HepG2 (cell line): ENCODE data around the gene RB1. TPM values are rescaled to one million over a fixed set of nuclear protein-coding genes. Genes with fewer than 3 reads are reported as not detected.

Experiments used
- ATAC-seq: fragments of 200-7000 bp; cut with Tn5 transposase; 3 replicates; pipeline ENCODE4 v1.9.1; 2020; ENCODE audit warnings: mild to moderate bottlenecking, moderate library complexity
- BruUV-seq: library from RNA; stranded (reverse); fragments of 400-500 nt; replicated peaks from 2 replicates; lab custom pipeline; 2021; lab: Mats Ljungman, UMichigan
- CTCF ChIA-PET: fragments of 300-600 bp; formaldehyde crosslinking; extraction: SDS; loops from one replicate; lab custom pipeline; 2021; ENCODE audit warnings: low total read pairs, inconsistent platforms, low intra/inter-chr PET ratio; lab: Yijun Ruan, JAX
- POLR2A ChIA-PET: fragments of 350-600 bp; sonication (Branson Sonifier 250); formaldehyde crosslinking; loops from one replicate; lab custom pipeline; 2020; ENCODE audit warnings: antibody characterized with exemption, inconsistent platforms; lab: Yijun Ruan, JAX
- DNase-seq: peaks from one replicate; pipeline ENCODE4 v3.0.0-alpha.2; 2015; ENCODE audit warnings: low spot score
- FAIRE-seq: peaks from 3 replicates; lab custom pipeline; 2011; peaks lifted over from hg19 to GRCh38; lab: Jason Lieb, UNC
- H2AFZ ChIP-seq: one replicate; pipeline ENCODE4 v1.6.1; 2011; ENCODE audit warnings: low read length, inconsistent platforms
- H3K27ac ChIP-seq: fragments of 300-600 bp; 3 replicates; pipeline ENCODE4 v1.8.0; 2011; ENCODE audit warnings: mixed run types, mild to moderate bottlenecking, mixed read lengths, low read length, inconsistent platforms; ENCODE audit not compliant: insufficient read depth; ENCODE audit errors: extremely low read length
- H3K27me3 ChIP-seq, 2 experiments: fragments of 200-600 bp in 1 of 2; 2 replicates in 1 of 2; 3 replicates in 1 of 2; pipeline versions ENCODE4 v1.6.0 to v1.8.0; 2011; ENCODE audit warnings: low read length in 2 of 2, mild to moderate bottlenecking in 2 of 2, moderate library complexity in 2 of 2, inconsistent platforms in 1 of 2; ENCODE audit not compliant: insufficient read depth in 2 of 2, control insufficient read depth in 1 of 2
- H3K36me3 ChIP-seq, 2 experiments: fragments of 200-600 bp in 1 of 2; replicated peaks in 1 of 2; 2 replicates in 1 of 2; 3 replicates in 1 of 2; pipeline versions ENCODE4 v1.5.1 to v1.8.0; 2011; ENCODE audit warnings: low read length in 2 of 2, inconsistent platforms in 1 of 2; ENCODE audit not compliant: insufficient read depth in 2 of 2, control insufficient read depth in 1 of 2
- H3K4me1 ChIP-seq: 2 replicates; pipeline ENCODE4 v1.5.1; 2012; ENCODE audit warnings: low read length, inconsistent platforms; ENCODE audit not compliant: insufficient read depth
- H3K4me2 ChIP-seq: 2 replicates; pipeline ENCODE4 v1.6.0; 2011; ENCODE audit warnings: low read depth, low read length, inconsistent platforms
- H3K4me3 ChIP-seq, 3 experiments: fragments of 200-600 bp in 1 of 3; sonication (generic), shearing (Covaris generic) in 1 of 3; replicated peaks in 1 of 3; 2 replicates each; pipeline ENCODE4 v1.5.1; 2011 to 2016; ENCODE audit warnings: low read length in 3 of 3, inconsistent platforms in 2 of 3, low read depth in 2 of 3, mild to moderate bottlenecking in 2 of 3, control low read depth in 1 of 3, mixed read lengths in 1 of 3; ENCODE audit not compliant: insufficient read depth in 1 of 3
- H3K79me2 ChIP-seq: one replicate; pipeline ENCODE4 v1.6.1; 2011; ENCODE audit warnings: low read length, inconsistent platforms; ENCODE audit not compliant: insufficient read depth
- H3K9ac ChIP-seq: 2 replicates; pipeline ENCODE4 v1.6.0; 2011; ENCODE audit warnings: mild to moderate bottlenecking, low read depth, low read length, inconsistent platforms; ENCODE audit not compliant: insufficient read depth
- H3K9me3 ChIP-seq: 2 replicates; pipeline ENCODE4 v1.5.1; 2012; ENCODE audit warnings: mild to moderate bottlenecking, low read length
- H4K20me1 ChIP-seq: 2 replicates; pipeline ENCODE4 v1.6.0; 2011; ENCODE audit warnings: inconsistent platforms, mild to moderate bottlenecking, low read length, moderate library complexity; ENCODE audit not compliant: insufficient read depth
- AGO2 ChIP-seq: fragments of 200-400 bp; formaldehyde crosslinking; optimal IDR thresholded peaks from 2 replicates; pipeline ENCODE3; 2017; ENCODE audit warnings: mild to moderate bottlenecking, low read depth, low read length, moderate library complexity
- ZMYM4 ChIP-seq: sonication (generic); formaldehyde crosslinking; IDR thresholded peaks from 2 replicates; pipeline ENCODE4 v1.8.1; 2023; ENCODE audit warnings: mild to moderate bottlenecking, missing genetic modification reagents
- ZNF17 ChIP-seq: sonication (generic); formaldehyde crosslinking; IDR thresholded peaks from 2 replicates; pipeline ENCODE4 v1.5.0; 2020; ENCODE audit warnings: mild to moderate bottlenecking, missing genetic modification reagents
- WGBS: methylation state at CpG from one replicate; pipeline ENCODE4 v1.1.6; 2017; ENCODE audit warnings: low lambda C conversion rate; 5-methylcytosine and 5-hydroxymethylcytosine counted together
- in situ Hi-C: cut with HindIII; loops from 2 replicates; pipeline ENCODE4 v1.10.0; 2017; ENCODE audit warnings: low pct_unique_long_range_greater_than_20kb; ENCODE audit not compliant: extremely low pct_ligation_motif_present
- intact Hi-C: fragments of 100-400 bp; cut with micrococcal nuclease; formaldehyde crosslinking; loops from one replicate; pipeline ENCODE4 v1.10.0; 2022; ENCODE audit not compliant: unreplicated experiment
- polyA plus RNA-seq, 8 experiments: library from polyadenylated mRNA; depleted of rRNA in 3 of 8; stranded (reverse) in 7 of 8; unstranded in 1 of 8; fragments of >200 nt; fragmentation: Illumina TruSeq in 4 of 8; extraction: Trizol in 4 of 8; gene quantifications; 2 replicates each; pipeline versions ENCODE4 v1.2.1 to v1.2.3, GENCODE V29; 2011 to 2016; ENCODE audit warnings: low read depth in 4 of 8, missing spikeins in 1 of 8, mixed read lengths in 1 of 8; ENCODE audit not compliant: insufficient read depth in 1 of 8
- total RNA-seq, 5 experiments: library from RNA; depleted of rRNA; stranded (reverse); fragments of >200 nt; fragmentation: Illumina TruSeq; extraction: Trizol; gene quantifications; 2 replicates each; pipeline ENCODE4 v1.2.3, GENCODE V29; 2016; ENCODE audit warnings: low read depth in 1 of 5
- TF ChIP-seq, protein P1 (sequence below): sonication (generic); formaldehyde crosslinking; IDR thresholded peaks from 2 replicates; pipeline ENCODE4 v1.4.0; 2020; ENCODE audit warnings: missing genetic modification reagents

RB1 gene
- total and polyA plus RNA-seq, 2 of the 13 experiments (the other 11 are each of a cell fraction or from before 2014, with no cell fraction given), result 15.6 to 23.7 TPM

DNA sequence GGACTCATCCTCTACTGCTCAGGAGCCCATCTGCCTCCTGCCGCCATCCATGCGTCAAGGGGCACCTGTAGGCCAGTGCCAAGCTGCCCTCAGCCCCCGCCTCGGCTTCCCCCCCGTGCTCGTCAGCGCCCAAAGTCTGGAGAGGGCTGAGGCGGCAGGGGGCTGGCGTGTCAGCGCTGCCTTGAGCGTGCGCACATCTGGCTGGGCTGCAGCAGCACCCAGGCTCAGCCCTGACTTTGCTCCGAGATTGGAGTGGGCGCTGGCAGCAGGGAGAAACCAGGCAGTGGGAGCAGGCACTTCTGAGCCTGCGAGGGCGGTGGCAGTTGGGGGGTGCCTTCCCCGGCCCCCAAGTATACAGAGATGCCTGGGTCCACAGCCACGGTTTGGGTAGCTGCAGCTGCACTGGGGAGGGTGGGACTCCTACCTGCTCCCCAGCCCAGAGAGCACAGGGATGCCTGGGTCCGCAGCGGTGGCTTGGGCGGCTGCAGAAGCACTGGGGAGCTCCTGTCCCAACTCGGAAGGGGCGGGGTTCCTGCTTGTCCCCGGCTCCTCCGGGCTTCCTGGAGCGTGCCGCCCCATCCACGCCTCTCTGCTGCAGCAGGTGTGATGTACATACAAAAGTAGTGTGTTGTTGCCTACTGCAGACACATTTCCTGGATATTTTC, 154.2 kb downstream of the RB1 start:
- no peaks in the 10 kb centered on the region for H4K20me1 ChIP-seq
- H3K79me2 ChIP-seq, result no peaks in the 10 kb centered on the region
- no peaks in the 10 kb centered on the region for H3K9me3 ChIP-seq
- in situ Hi-C loops, result no loop called here
- 97% methylated on average over 10 of the region's 28 CpGs for WGBS
- no peaks in the 10 kb centered on the region for H3K4me1 ChIP-seq
- TF ChIP-seq AGO2 (peak; percentile 50), ZNF17 (CRISPR knock-in tag) (no peak)
- H3K27me3 ChIP-seq, result no peaks in the 10 kb centered on the region; a peak in 1 of 5 replicates
- H2AFZ ChIP-seq, result no peak overlapping the region
- CTCF ChIA-PET, result no interaction called here
- intact Hi-C loops, result no loop called here
- FAIRE-seq (no peak), DNase-seq (no peak), ATAC-seq (no peak)
- H3K27ac ChIP-seq, result no peak overlapping the region
- no peak overlapping the region for H3K9ac ChIP-seq
- H3K36me3 ChIP-seq, result peaks cover 3 to 41% of the 10 kb centered on the region in 2 experiments; a peak in 4 of 5 replicates
- no peak overlapping the region for H3K4me2 ChIP-seq
- POLR2A ChIA-PET, result no interaction called here
- no TSS peak for BruUV-seq
- no peak overlapping the region for H3K4me3 ChIP-seq

DNA sequence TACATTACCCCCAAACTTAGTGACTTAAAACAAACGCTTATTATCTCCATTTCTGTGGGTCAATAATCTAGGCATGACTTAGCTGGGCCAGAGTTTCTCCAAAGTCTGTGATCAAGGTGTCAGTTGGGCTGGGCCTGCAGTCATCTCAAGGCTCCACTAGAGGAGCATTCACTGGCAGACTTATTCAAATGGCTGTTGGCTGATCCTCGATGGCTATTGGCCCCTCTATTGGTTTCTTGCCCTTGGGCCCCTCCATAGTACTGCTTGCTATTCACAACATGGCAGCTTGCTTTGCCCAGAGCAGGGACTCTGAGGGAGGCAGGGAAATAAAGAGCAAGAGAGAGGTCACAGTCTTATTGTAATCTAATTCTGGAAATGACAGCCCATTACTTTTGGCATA, 171.7 kb downstream of the RB1 start:
- in situ Hi-C loops (no loop called here), intact Hi-C loops (no loop called here)
- ATAC-seq (no peak), DNase-seq (no peak), FAIRE-seq (no peak)
- Histone ChIP-seq H3K4me3 (no peak overlapping the region), H3K9ac (no peak overlapping the region), H2AFZ (no peak overlapping the region), H3K4me1 (peaks cover 14% of the 10 kb centered on the region), H3K36me3 (peaks cover 0 to 21% of the 10 kb centered on the region in 2 experiments; a peak in 2 of 5 replicates), H3K79me2 (no peaks in the 10 kb centered on the region), H3K27ac (no peak overlapping the region), H3K4me2 (no peak overlapping the region), H3K27me3 (no peaks in the 10 kb centered on the region), H3K9me3 (no peaks in the 10 kb centered on the region), H4K20me1 (no peaks in the 10 kb centered on the region)
- WGBS, result 85% methylated on average over 2 of the region's 2 CpGs
- ChIA-PET CTCF (no interaction called here), POLR2A (no interaction called here)
- TF ChIP-seq, protein P1, sequence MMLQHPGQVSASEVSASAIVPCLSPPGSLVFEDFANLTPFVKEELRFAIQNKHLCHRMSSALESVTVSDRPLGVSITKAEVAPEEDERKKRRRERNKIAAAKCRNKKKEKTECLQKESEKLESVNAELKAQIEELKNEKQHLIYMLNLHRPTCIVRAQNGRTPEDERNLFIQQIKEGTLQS (CRISPR knock-in tag), result no peak
- TF ChIP-seq ZMYM4, result no peak
- BruUV-seq, result no TSS peak
